Spleen (tissue), 7 donors: Measurements from ENCODE around the gene PLK3.

Experiments used
- POLR2A ChIP-seq, 3 donors: fragments of 450-650 bp; IDR thresholded peaks; one replicate each; pipeline ENCODE4 v1.5.1; 2017; ENCODE audit warnings: antibody characterized with exemption in 3 of 3, mild to moderate bottlenecking in 1 of 3
- POLR2AphosphoS5 ChIP-seq, 3 donors: sonication (generic); formaldehyde crosslinking; IDR thresholded peaks; one replicate each; pipeline ENCODE4 v1.5.1; 2017; ENCODE audit warnings: antibody characterized with exemption in 3 of 3
- TF ChIP-seq, protein P1 (sequence below), 11 experiments: fragments of 200-600 bp in 7 of 11; fragments of 450-650 bp in 4 of 11; sonication (generic) in 4 of 11; IDR thresholded peaks in 8 of 11; conservative IDR thresholded peaks in 3 of 11; 1 replicate in 7 of 11; 2 replicates in 4 of 11; pipeline versions ENCODE4 v1.4.0 to v1.8.0; 2016 to 2021; ENCODE audit warnings: antibody characterized with exemption in 11 of 11, inconsistent platforms in 4 of 11, mild to moderate bottlenecking in 1 of 11
- donor health status: DM: no; HTN: no; CAD: no; lungs with moderate emphysema.
- donor health status: DM: no; HTN: no; CAD: no.
- donor health status: DM: no; HTN: no; CAD: no.

DNA sequence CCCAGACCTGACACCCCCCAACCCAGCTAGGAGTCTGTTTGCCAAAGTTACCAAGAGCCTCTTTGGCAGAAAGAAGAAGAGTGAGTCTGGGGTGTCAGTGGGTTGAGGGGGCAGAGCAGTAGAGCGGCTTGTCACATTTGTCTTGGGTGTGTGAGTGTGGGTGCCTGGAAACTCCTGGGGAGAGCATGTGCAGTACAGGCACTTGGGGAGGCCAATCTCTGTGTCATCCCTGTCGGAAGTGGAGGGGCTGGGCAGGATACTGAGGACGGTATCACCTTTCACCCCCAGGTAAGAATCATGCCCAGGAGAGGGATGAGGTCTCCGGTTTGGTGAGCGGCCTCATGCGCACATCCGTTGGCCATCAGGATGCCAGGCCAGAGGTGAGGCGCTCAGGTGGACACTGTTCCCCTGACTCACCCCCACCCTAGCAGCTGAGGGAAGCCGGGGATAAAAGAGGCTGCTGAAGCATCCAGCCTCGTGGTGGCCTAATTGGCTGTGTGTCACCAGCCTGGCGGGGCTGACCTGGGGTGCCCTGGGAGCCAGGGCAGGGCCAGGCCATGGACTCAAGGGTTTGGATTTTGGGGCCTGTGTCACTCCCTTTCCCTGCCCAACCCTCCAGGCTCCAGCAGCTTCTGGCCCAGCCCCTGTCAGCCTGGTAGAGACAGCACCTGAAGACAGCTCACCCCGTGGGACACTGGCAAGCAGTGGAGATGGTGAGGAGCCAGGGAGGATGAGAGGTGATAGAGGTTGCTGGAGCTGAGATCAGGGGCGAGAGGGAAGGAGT, 3.3 kb downstream of the PLK3 start:
- TF ChIP-seq, protein P1, sequence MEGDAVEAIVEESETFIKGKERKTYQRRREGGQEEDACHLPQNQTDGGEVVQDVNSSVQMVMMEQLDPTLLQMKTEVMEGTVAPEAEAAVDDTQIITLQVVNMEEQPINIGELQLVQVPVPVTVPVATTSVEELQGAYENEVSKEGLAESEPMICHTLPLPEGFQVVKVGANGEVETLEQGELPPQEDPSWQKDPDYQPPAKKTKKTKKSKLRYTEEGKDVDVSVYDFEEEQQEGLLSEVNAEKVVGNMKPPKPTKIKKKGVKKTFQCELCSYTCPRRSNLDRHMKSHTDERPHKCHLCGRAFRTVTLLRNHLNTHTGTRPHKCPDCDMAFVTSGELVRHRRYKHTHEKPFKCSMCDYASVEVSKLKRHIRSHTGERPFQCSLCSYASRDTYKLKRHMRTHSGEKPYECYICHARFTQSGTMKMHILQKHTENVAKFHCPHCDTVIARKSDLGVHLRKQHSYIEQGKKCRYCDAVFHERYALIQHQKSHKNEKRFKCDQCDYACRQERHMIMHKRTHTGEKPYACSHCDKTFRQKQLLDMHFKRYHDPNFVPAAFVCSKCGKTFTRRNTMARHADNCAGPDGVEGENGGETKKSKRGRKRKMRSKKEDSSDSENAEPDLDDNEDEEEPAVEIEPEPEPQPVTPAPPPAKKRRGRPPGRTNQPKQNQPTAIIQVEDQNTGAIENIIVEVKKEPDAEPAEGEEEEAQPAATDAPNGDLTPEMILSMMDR (IDR thresholded peaks at IDR 0.05 in 8 of 11, conservative IDR thresholded peaks at IDR 0.05 in 3 of 11) = no peak
- TF ChIP-seq POLR2A (IDR thresholded peaks at IDR 0.05) (no peak), POLR2AphosphoS5 (IDR thresholded peaks at IDR 0.05) (peak in 1 of 3 donors; percentile 21)
